ENCODE measurements around the gene SKP1.

SKP1 gene

DNA sequence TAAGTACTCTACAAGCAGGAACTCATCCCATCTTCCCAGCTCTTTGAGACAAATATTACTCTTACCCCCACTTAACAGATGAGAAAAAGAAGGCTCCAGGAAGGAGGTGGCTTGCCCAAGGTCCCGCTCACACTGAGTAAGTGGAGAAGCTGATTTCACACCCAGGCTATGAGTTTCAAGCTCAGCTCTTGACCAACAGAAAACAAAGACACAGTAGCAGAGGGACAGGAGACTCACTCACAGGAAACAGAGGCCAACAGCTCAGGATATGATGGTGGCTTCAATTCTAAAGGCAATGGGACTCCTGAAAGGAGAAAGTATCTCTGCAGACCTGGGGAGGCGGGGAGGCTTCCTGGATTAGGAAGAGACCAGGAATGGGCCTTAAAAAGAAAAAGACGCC lies 69.0 kb downstream of the SKP1 start:
- no peak for DNase-seq

GRCh38 chr5:134106991-134107701 lies 69.6 kb downstream of the SKP1 start:
- DNase-seq: no peak

- DNase-seq: no peak
Observed at GRCh38 chr5:134103998-134104654, 72.6 kb downstream of the SKP1 start.

DNA sequence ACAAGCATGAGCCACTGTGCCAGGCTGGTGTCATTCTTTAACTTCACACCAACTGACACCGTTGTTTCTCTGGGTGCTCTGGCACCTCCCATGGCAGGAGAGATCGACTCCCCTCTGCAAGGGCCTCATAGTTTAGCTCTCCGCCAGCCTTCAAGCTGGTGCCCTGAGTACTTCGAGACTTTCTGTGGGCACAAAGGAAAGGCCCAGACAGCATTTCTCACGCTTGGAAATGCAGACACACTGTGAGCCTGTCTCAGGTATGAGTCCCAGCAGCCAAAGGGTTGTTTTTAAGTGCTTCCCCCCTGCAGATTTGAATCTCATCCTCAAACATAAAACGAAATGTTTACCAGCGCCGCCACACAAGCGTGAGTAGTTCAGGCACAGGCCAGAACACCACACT lies 73.4 kb downstream of the SKP1 start:
- DNase-seq: no peak

DNA sequence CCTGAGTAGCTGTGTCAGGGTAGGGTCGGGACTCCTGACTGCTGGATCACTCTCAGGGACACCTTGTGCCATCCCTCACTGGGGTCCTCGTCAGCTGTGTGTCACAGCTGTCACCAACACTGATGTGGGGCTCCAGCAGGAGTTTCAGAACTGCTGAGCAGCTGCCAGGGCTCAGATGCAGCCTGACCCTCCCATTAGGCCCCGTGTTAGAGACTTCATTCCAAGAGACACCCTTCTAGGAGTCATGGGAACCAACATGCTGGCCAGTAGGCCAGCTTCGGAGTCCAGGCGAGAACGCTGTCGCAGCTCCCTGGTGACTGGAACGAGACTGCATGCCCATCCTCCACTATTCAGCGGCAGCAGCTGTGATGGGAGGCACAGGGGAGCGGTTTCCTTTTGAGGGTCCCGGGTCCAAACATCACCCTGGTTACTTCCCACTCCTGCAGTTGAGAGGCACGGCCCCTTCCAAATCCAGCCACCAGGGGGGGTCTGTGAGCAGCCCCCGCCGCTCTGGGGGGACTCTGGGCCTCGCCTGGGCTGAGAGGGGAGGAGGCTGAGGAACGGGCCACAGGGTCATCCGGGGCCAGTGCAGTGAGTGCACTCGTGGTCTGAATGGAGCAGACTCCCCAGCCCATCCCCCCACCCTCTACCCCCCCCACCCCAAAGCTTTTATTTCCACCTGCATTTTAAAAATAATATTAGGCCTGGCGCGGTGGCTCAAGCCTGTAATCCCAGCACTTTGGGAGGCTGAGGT lies 74.9 kb downstream of the SKP1 start:
- peak; percentile 79 for DNase-seq

GRCh38 chr5:134100283-134101091 lies 76.3 kb downstream of the SKP1 start:
- no peak for DNase-seq

DNA sequence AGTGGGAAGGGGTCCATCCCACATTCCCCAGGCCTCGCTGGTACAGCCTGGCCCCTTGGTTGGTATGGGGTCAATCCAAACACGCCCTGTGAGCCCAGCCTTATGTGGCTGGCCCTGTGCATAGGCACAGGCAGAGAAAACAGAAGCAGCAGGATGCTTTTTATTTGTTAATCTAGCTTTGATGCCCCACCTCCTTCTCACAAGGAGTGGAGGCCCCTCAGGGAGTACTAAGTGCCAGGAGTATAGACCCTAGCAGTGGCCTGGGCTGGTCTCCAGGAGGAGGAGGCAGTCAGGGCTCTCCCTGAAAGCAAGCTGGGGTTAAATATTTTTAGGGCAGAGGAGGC lies 76.8 kb downstream of the SKP1 start:
- DNase-seq: no peak

DNA sequence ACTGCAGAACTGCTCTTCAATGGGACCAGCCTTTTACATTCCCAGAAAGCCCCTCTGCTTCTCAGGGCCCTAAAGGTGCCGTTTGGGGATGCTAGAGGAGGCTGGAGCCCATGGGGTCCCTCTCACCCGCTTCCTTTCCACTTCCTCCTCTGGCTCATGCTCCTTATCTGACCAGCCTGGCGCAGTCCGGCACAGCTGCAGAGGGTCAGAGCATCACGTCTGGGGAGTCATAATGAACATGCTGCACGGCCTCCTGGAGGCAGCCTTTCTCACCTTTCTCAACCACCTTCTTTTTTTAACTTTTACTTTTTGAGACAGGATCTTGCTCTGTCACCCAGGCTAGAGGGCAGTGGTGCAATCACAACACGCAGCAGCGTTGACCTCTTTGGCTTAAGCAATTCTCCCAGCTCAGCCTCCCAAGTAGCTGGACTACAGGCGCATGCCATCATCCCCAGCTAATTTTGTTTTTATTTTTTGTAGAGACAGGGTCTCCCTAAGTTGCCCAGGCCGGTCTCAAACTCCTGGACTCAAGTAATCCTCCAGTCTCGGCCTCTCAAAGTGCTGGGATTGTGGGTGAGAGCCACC lies 77.4 kb downstream of the SKP1 start:
- DNase-seq: peak; percentile 40

Measured in hematopoietic multipotent progenitor cell treated with erythropoietin and hydrocortisone succinate and interleukin-3 and kit ligand, for 4 days (in vitro differentiated cells).